Fibroblast of skin of left quadriceps (primary cell): ENCODE data around the gene TRIM61.
"Not testable (repeated sequence)": the region's sequence is repeated elsewhere in the genome, so short reads cannot be mapped to it uniquely, and the experiment has no call there.

Experiments used
- DNase-seq, 2 experiments: peaks; one replicate each; pipeline ENCODE4 v3.0.0-alpha.2; 2013; ENCODE audit warnings: low read depth in 2 of 2

TRIM61 gene

GRCh38 chr4:164977243-164978164 is at the start of gene TRIM61:
TSS of gene TRIM61 (minus strand) at chr4:164977657. CDS start at chr4:164970002, 7,655 bp downstream.
- peak; percentile 37 to 44 for DNase-seq

GRCh38 chr4:165025782-165026181 is 48.3 kb upstream of the TRIM61 start:
- not testable (repeated sequence) for DNase-seq

- DNase-seq = not testable (repeated sequence)
Measured at GRCh38 chr4:165019995-165020394, 42.5 kb upstream of the TRIM61 start.

DNA sequence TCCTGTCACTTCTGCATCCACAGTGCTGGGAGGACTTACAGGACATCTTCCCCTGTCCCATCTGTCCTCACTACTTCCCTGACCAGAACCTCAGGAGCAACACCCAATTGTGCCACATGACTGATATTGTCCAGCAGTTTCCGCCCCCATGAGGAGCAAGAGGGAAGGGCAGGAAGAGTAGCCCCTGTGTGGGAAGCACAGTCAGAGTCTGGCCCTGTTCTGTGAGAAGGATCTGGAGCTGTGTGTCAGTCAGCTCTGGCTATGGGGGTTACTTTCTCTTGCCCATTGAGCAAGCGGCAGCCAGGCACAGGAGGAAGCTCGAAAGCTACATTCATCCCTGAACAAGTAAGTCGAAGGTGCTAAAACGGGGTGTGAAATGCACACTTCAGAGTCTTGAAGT is 39.5 kb upstream of the TRIM61 start:
- DNase-seq = no peak

DNA sequence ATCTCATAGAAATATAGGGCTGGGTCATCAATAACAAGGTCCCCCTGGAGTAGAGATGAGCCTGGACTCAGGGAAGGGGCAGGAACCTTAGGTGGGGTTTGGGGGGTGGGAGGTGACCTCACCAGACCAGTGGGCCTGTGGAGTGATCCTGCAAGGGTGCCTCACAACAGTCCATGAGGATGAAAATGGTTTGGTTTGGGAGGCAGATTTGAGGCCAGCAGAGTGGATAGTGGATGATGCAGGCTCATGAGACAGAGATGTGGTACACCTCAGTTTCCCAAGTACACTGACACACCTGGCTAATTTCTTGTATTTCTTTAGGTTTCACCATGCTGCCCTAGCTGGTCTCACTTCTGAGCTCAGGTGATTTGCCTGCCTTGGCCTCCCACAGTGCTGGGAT is 36.2 kb upstream of the TRIM61 start:
- no peak for DNase-seq

DNA sequence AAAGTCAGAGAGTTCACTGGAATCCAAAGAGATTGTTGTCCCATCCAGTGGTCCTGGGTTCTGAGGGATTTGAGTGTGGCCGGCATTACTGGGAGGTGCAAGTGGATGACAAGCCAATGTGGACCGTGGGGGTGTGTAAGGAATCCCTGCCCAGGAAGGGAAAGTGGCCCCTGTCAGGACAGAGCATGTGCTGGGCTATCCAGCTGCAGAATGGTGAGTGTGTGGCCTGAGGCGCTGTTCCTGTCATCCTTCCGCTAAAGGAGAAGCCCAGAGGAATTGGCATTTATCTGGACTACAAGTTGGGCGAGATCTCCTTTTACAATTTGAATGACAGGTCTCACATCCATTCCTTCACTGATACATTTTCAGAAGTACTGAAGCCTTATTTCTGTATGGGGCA is 33.9 kb upstream of the TRIM61 start:
- no peak for DNase-seq

DNA sequence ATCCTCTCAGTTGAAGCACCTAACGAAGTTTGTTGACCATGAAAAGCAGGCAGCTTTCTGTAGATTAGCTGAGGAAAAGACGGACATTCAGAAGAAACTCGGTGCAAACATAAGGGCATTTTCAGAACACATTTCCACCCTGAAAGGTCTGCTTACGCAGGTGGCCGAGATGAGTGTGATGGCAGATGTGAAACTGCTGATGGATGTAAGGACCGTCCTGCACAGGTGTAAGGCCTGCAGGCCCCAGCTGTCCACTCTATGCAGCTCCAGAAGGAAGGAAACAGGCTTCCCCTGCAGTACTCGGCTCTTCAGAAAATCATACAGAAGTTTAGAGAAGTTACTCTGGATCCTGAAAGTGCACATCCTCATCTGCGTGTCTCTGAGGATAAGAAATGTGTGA is 33.5 kb upstream of the TRIM61 start:
- no peak for DNase-seq

DNA sequence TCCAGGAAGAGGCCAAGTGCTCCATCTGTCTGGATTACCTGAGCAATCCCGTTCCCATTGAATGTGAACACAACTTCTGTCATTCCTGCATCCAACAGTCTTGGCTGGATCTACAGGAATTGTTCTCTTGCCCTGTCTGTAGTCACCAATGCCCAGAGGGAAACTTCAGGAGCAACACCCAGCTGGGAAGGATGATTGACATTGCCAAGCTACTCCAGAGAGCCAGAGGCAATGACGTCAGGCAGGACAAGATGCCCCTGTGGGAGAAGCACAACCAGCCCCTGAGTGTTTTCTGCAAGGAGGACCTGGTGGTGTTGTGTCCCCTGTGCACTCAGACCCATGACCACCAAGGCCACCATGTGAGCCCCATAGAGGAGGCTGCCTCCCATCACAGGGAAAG is 33.0 kb upstream of the TRIM61 start:
- DNase-seq = no peak

GRCh38 chr4:165009493-165010227 is 32.2 kb upstream of the TRIM61 start:
- DNase-seq = no peak

DNA sequence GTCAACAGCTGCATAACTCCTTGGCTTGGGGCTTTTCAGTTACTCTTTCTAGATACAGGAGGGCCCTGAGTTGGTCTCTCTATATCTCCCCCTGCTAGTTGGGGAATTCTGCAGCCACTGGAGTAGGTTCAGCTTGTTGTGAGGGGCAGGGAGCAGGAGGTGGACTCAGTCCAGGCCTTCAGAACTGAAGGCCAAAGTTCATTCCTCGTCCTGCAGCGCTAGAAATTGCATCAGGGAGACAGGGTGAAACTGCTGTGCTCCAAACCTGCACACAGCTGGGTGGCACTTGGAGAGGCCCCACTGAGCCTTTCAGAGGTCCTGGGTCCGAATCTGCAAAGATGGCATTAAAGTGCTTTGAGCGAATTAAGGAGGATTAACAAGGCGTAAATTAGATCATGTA is 29.4 kb upstream of the TRIM61 start:
- DNase-seq = no peak

DNA sequence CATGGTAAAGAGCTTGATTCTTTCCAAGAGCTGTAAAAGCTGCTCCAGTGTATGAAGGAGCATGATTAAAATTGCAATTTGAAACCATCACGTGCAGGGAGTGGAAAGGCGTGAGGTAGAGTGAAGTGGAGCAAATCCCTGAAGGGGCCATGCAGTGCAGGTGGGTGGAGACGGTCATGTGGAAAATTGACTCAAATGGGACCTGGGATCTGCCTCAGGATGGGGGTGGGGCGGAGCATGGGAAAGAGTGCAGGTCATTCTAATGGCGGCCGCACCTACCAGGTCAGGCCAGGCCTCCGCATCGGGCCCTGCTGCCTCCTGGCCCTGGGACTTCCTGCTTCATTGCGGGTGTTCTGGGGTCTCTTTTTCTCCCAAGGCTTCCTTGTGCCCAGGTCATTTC is 29.0 kb upstream of the TRIM61 start:
- no peak for DNase-seq

GRCh38 chr4:165005352-165005925 is 28.0 kb upstream of the TRIM61 start:
- DNase-seq = no peak

DNA sequence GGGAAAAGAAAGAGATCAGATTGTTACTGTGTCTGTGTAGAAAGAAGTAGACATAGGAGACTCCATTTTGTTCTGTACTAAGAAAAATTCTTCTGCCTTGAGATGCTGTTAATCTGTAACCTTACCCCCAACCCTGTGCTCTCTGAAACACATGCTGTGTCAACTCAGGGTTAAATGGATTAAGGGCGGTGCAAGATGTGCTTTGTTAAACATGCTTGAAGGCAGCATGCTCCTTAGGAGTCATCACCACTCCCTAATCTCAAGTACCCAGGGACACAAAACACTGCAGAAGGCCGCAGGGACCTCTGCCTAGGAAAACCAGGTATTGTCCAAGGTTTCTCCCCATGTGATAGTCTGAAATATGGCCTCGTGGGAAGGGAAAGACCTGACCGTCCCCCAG is 24.5 kb upstream of the TRIM61 start:
- not testable (repeated sequence) for DNase-seq

GRCh38 chr4:164998526-164999080 is 21.1 kb upstream of the TRIM61 start:
- DNase-seq = not testable (repeated sequence)

DNA sequence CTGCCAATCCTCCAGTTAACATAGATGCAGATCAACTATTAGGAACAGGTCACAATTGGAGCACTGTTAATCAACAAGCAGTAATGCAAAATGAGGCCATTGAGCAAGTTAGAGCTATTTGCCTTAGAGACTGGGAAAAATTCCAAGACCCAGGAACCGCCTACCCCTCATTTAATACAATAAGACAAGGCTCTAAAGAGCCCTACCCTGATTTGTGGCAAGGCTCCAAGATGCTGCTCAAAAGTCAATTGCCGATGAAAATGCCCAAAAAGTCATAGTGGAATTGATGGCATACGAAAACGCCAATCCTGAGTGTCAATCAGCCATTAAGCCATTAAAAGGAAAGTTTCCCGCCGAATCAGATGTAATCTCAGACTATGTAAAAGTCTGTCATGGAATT is 20.5 kb upstream of the TRIM61 start:
- DNase-seq = no peak

DNA sequence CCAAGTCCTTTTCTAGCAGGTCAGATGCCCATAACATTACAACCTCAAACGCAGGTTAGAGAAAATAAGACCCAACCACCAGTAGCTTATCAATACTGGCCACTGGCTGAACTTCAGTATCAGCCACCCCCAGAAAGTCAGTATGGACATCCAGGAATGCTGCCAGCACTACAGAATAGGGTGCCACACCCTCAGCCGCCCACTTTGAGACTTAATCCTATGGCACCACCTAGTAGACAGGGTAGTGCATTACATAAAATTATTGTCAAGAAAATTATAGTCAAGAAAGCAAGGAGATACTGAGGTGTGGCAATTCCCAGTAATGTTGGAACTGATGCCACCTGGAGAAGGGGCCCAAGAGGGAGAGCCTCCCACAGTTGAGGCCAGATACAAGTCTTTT is 19.9 kb upstream of the TRIM61 start:
- no peak for DNase-seq

- DNase-seq = not testable (repeated sequence)
Measured at GRCh38 chr4:164996123-164996522, 18.7 kb upstream of the TRIM61 start.

- not testable (repeated sequence) for DNase-seq
Measured at GRCh38 chr4:164990786-164991185, 13.3 kb upstream of the TRIM61 start.

- DNase-seq = no peak
Measured at GRCh38 chr4:164989471-164989870, 12.0 kb upstream of the TRIM61 start.

GRCh38 chr4:164971929-164972328 is 5.5 kb downstream of the TRIM61 start:
- not testable (repeated sequence) for DNase-seq

DNA sequence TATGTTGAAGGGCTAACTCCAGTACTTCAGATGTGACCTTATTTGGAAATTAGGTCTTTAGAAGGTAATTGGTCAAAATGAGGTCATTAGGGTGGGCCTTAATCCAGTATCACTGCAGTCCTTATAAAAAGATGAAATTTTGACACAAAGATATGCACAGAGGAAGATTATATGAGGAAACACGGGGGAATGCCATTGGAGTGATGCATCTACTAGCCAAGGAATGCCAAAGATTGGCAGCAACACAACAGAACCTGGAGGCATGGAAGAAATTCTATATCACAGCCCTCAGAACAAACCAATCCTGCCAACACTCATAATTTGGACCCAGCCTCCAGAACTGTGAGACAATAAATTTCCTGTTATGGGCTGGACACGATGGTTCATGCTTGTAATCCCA is 17.6 kb downstream of the TRIM61 start:
- DNase-seq = no peak

- not testable (repeated sequence) for DNase-seq
Measured at GRCh38 chr4:164959421-164959820, 18.0 kb downstream of the TRIM61 start.
